Measurements from ENCODE around the gene ILKAP.

GRCh38 chr2:238126338-238126737 is 77.2 kb downstream of the ILKAP start:
- TF ChIP-seq REST (IDR thresholded peaks at IDR 0.05; ENCODE audit: insufficient read depth in 1 of 2, low read depth in 2 of 2, low read length in 1 of 2), result no peak
- no peak for TF ChIP-seq CTCF (IDR thresholded peaks at IDR 0.05)
- TF ChIP-seq POLR2AphosphoS5 (IDR thresholded peaks at IDR 0.05; ENCODE audit: low read depth, low read length), result no peak
- no peak for TF ChIP-seq TCF7L2 (IDR thresholded peaks at IDR 0.05; ENCODE audit: low read depth, low read length)
- no peak for TF ChIP-seq SIN3A (IDR thresholded peaks at IDR 0.05; ENCODE audit: borderline replicate concordance, insufficient read depth, low read depth, low read length)

All from Panc1 (cell line).